Esophagus squamous epithelium (tissue), 4 donors: ENCODE measurements around the gene KCTD11.

Experiments used
- POLR2A ChIP-seq, 4 donors: fragments of 450-650 bp; IDR thresholded peaks; one replicate each; pipeline ENCODE4 v1.6.1; 2017; ENCODE audit warnings: antibody characterized with exemption in 4 of 4, mild to moderate bottlenecking in 4 of 4, moderate library complexity in 3 of 4
- TF ChIP-seq, protein P1 (sequence below), 6 experiments: fragments of 450-650 bp in 4 of 6; fragments of 200-600 bp in 2 of 6; sonication (generic) in 2 of 6; IDR thresholded peaks; one replicate each; pipeline ENCODE4 v1.5.1; 2016 to 2019; ENCODE audit warnings: antibody characterized with exemption in 6 of 6, mild to moderate bottlenecking in 4 of 6, moderate library complexity in 4 of 6

DNA sequence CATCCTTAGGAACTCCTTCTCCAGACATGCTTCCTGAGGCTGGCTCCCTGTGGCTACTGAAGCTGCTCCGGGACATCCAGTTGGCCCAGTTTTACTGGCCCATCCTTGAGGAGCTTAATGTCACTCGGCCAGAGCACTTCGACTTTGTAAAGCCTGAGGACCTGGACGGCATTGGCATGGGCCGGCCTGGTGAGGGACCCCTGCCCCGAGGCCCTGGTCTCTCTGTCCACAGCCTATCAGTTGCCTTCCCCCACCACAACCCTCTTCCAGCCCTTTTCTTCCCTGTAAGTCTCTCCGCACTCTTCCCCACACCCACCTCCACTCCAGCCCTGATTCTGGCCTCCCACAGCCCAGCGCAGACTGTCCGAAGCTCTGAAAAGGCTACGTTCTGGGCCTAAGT lies 30.9 kb downstream of the KCTD11 start:
- TF ChIP-seq, protein P1, sequence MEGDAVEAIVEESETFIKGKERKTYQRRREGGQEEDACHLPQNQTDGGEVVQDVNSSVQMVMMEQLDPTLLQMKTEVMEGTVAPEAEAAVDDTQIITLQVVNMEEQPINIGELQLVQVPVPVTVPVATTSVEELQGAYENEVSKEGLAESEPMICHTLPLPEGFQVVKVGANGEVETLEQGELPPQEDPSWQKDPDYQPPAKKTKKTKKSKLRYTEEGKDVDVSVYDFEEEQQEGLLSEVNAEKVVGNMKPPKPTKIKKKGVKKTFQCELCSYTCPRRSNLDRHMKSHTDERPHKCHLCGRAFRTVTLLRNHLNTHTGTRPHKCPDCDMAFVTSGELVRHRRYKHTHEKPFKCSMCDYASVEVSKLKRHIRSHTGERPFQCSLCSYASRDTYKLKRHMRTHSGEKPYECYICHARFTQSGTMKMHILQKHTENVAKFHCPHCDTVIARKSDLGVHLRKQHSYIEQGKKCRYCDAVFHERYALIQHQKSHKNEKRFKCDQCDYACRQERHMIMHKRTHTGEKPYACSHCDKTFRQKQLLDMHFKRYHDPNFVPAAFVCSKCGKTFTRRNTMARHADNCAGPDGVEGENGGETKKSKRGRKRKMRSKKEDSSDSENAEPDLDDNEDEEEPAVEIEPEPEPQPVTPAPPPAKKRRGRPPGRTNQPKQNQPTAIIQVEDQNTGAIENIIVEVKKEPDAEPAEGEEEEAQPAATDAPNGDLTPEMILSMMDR (IDR thresholded peaks at IDR 0.05), result no peak
- no peak for TF ChIP-seq POLR2A (IDR thresholded peaks at IDR 0.05)
